Endothelial cell of umbilical vein (primary cell): ENCODE data around the gene REEP3. TPM values are rescaled to one million over a fixed set of nuclear protein-coding genes. Genes with fewer than 3 reads are reported as not detected.

Experiments used
- BruUV-seq: library from RNA; stranded (reverse); fragments of 400-500 nt; replicated peaks from 2 replicates; lab custom pipeline; 2021; lab: Mats Ljungman, UMichigan
- CTCF ChIA-PET: fragments of 300-600, 350-600 bp; sonication (Branson Sonifier 250); formaldehyde crosslinking; loops from one replicate; lab custom pipeline; 2021; ENCODE audit warnings: antibody characterized with exemption, inconsistent platforms; lab: Charles Lee
- POLR2A ChIA-PET: fragments of 300-600, 350-600 bp; sonication (Branson Sonifier 250); formaldehyde crosslinking; loops from one replicate; lab custom pipeline; 2021; ENCODE audit warnings: antibody characterized with exemption, inconsistent platforms; lab: Charles Lee
- DNase-seq: peaks from one replicate; pipeline ENCODE4 v3.0.0-alpha.2; 2011; ENCODE audit warnings: low read depth, low spot score
- FAIRE-seq: peaks from 2 replicates; lab custom pipeline; 2011; peaks lifted over from hg19 to GRCh38; lab: Jason Lieb, UNC
- H2AFZ ChIP-seq: 2 replicates; pipeline ENCODE4 v1.6.0; 2012; ENCODE audit warnings: low read depth, low read length, control low read depth, inconsistent platforms
- H3K27ac ChIP-seq: 2 replicates; pipeline ENCODE4 v1.5.1; 2011; ENCODE audit warnings: low read depth, mild to moderate bottlenecking, control low read depth, low read length, moderate library complexity; ENCODE audit not compliant: insufficient read depth
- H3K27me3 ChIP-seq, 2 experiments: 2 replicates each; pipeline versions ENCODE4 v1.6.0 to v1.6.1; 2011; ENCODE audit warnings: low read length in 2 of 2, mixed read lengths in 1 of 2; ENCODE audit not compliant: control insufficient read depth in 2 of 2, insufficient read depth in 2 of 2
- H3K36me3 ChIP-seq, 2 experiments: 2 replicates in 1 of 2; 3 replicates in 1 of 2; pipeline ENCODE4 v1.5.1; 2011; ENCODE audit warnings: low read length in 2 of 2, mild to moderate bottlenecking in 1 of 2, moderate library complexity in 1 of 2; ENCODE audit not compliant: control insufficient read depth in 2 of 2, insufficient read depth in 2 of 2; ENCODE audit errors: extremely low read depth in 1 of 2
- H3K4me1 ChIP-seq: 3 replicates; pipeline ENCODE4 v1.5.1; 2011; ENCODE audit warnings: mild to moderate bottlenecking, low read length; ENCODE audit not compliant: control insufficient read depth, insufficient read depth; ENCODE audit errors: extremely low read depth
- H3K4me2 ChIP-seq: 2 replicates; pipeline ENCODE4 v1.6.1; 2011; ENCODE audit warnings: low read length, control low read depth, mixed read lengths; ENCODE audit not compliant: insufficient read depth
- H3K4me3 ChIP-seq, 3 experiments: fragments of 200-600 bp in 1 of 3; sonication (generic), shearing (Covaris generic) in 1 of 3; replicated peaks in 1 of 3; 2 replicates each; pipeline ENCODE4 v1.5.1; 2011 to 2016; ENCODE audit warnings: control low read depth in 3 of 3, low read length in 3 of 3, mild to moderate bottlenecking in 2 of 3, inconsistent platforms in 1 of 3, low read depth in 1 of 3, moderate library complexity in 1 of 3; ENCODE audit not compliant: insufficient read depth in 1 of 3
- H3K79me2 ChIP-seq: 2 replicates; pipeline ENCODE4 v1.6.0; 2012; ENCODE audit warnings: low read length, inconsistent platforms; ENCODE audit not compliant: control insufficient read depth, insufficient read depth
- H3K9ac ChIP-seq: replicated peaks from 2 replicates; pipeline ENCODE3; 2011; ENCODE audit warnings: low read length, control low read depth; ENCODE audit not compliant: insufficient read depth; ENCODE audit errors: extremely low read depth
- H3K9me1 ChIP-seq: replicated peaks from 3 replicates; pipeline ENCODE4 v1.6.0; 2011; ENCODE audit warnings: mild to moderate bottlenecking, low read length; ENCODE audit not compliant: control insufficient read depth, insufficient read depth; ENCODE audit errors: extremely low read depth
- H3K9me3 ChIP-seq: replicated peaks from 2 replicates; pipeline ENCODE4 v1.5.1; 2012; ENCODE audit warnings: low read length, inconsistent platforms; ENCODE audit not compliant: control insufficient read depth, insufficient read depth
- H4K20me1 ChIP-seq: replicated peaks from 2 replicates; pipeline ENCODE3; 2011; ENCODE audit warnings: mild to moderate bottlenecking, low read length; ENCODE audit not compliant: control insufficient read depth, insufficient read depth; ENCODE audit errors: extremely low read depth
- CTCF ChIP-seq, 2 donors: IDR thresholded peaks; 1 replicate in 1 of 2; 2 replicates in 1 of 2; pipeline ENCODE4 v1.5.1; 2011; ENCODE audit warnings: low read length in 2 of 2, mild to moderate bottlenecking in 2 of 2, moderate library complexity in 2 of 2, control low read depth in 1 of 2, inconsistent platforms in 1 of 2, low read depth in 1 of 2; ENCODE audit not compliant: insufficient read depth in 1 of 2; ENCODE audit errors: extremely low read depth in 1 of 2
- GATA2 ChIP-seq: IDR thresholded peaks from 2 replicates; pipeline ENCODE4 v1.7.0; 2011; ENCODE audit warnings: low read depth, mild to moderate bottlenecking, moderate library complexity, mixed read lengths, low read length; ENCODE audit not compliant: insufficient read length, insufficient read depth
- JUN ChIP-seq: IDR thresholded peaks from 2 replicates; pipeline ENCODE4 v1.6.1; 2011; ENCODE audit warnings: borderline replicate concordance, low read depth; ENCODE audit not compliant: insufficient read length, insufficient read depth
- POLR2A ChIP-seq: IDR thresholded peaks from 2 replicates; pipeline ENCODE4 v1.6.1; 2012; ENCODE audit warnings: low read depth, mild to moderate bottlenecking, control low read depth, low read length
- POLR2AphosphoS5 ChIP-seq: IDR thresholded peaks from 2 replicates; pipeline ENCODE4 v1.6.1; 2012; ENCODE audit warnings: low read depth, mild to moderate bottlenecking, control low read depth, low read length, moderate library complexity; ENCODE audit not compliant: insufficient read depth
- dilution Hi-C: fragments of 300-500 bp; cut with MboI; formaldehyde crosslinking; loops from one replicate; pipeline ENCODE4 v1.15.0; 2019; ENCODE audit warnings: low sequenced_read_pairs; ENCODE audit not compliant: extremely low pct_ligation_motif_present
- intact Hi-C: fragments of 100-400 bp; cut with micrococcal nuclease; formaldehyde crosslinking; loops from one replicate; pipeline ENCODE4 v1.10.0; 2022
- polyA plus RNA-seq, 4 experiments: library from polyadenylated mRNA; depleted of rRNA in 3 of 4; stranded (reverse) in 3 of 4; unstranded in 1 of 4; fragments of >200 nt; gene quantifications; 2 replicates each; pipeline versions ENCODE4 v1.2.1 to v1.2.3, GENCODE V29; 2011 to 2012; ENCODE audit warnings: missing spikeins in 1 of 4
- total RNA-seq: library from RNA; stranded (reverse); gene quantifications from 2 replicates; pipeline ENCODE4 v1.2.3, GENCODE V29; 2021

The REEP3 gene
- total and polyA plus RNA-seq, 2 donors (not counting 3 experiments of a cell fraction or from before 2014, with no cell fraction given) = 12.3 to 48.3 TPM

GRCh38 chr10:63628526-63629362 lies 107.5 kb downstream of the REEP3 start:
- H3K79me2 ChIP-seq = no peaks in the 10 kb centered on the region
- ChIA-PET CTCF (interaction anchor here (0.7 to 9.1 kb wide), 44 partner anchors 12 to 496 kb away, joined by 3 to 266 read pairs (median 4); partner anchors contain the start of genes JMJD1C, NRBF2 and REEP3), POLR2A (interaction anchor here (1.0 to 4.1 kb wide), 3 partner anchors 78 to 361 kb away, joined by 4 to 20 read pairs (median 14); no protein-coding TSS in a partner anchor)
- H3K27ac ChIP-seq = peak overlapping the region; percentile 98
- intact Hi-C loops (loop anchor here (1.0 to 2.0 kb wide), 14 partner anchors 42 to 461 kb away; no protein-coding TSS in a partner anchor), dilution Hi-C loops (no loop called here)
- no peaks in the 10 kb centered on the region for H3K27me3 ChIP-seq
- TF ChIP-seq POLR2A = no peak
- no peak for TF ChIP-seq GATA2
- no peak for TF ChIP-seq JUN
- TF ChIP-seq CTCF (IDR thresholded peaks at IDR 0.05; ENCODE audit: extremely low read depth in 1 of 2, insufficient read depth in 1 of 2, low read depth in 1 of 2, low read length in 2 of 2) = no peak
- no peak for TF ChIP-seq POLR2AphosphoS5
- peak overlapping the region; percentile 86 for H3K4me2 ChIP-seq
- peaks cover 34% of the 10 kb centered on the region for H3K4me1 ChIP-seq
- no peaks in the 10 kb centered on the region for H3K9me1 ChIP-seq
- no peaks in the 10 kb centered on the region for H4K20me1 ChIP-seq
- DNase-seq (peak; percentile 91), FAIRE-seq (peak; percentile 85)
- H3K9ac ChIP-seq = peak overlapping the region; percentile 92
- H3K36me3 ChIP-seq = no peaks in the 10 kb centered on the region
- peak overlapping the region; percentile 87 for H2AFZ ChIP-seq
- no peaks in the 10 kb centered on the region for H3K9me3 ChIP-seq
- no TSS peak for BruUV-seq
- H3K4me3 ChIP-seq = peak overlapping the region in 1 of 3 experiments; percentile 58
